ENCODE measurements around the gene LUC7L3.
"Not testable (repeated sequence)": the region's sequence is repeated elsewhere in the genome, so short reads cannot be mapped to it uniquely, and the experiment has no call there.

Gene LUC7L3

GRCh38 chr17:50785946-50786570 is 66.7 kb downstream of the LUC7L3 start:
- no peak for DNase-seq (ENCODE audit: low spot score)

GRCh38 chr17:50787106-50787505 is 67.7 kb downstream of the LUC7L3 start:
- no peak for DNase-seq (ENCODE audit: low spot score)

GRCh38 chr17:50790618-50791017 is 71.2 kb downstream of the LUC7L3 start:
- no peak for DNase-seq (ENCODE audit: low spot score)

- no peak for DNase-seq (ENCODE audit: low spot score)
Measured at GRCh38 chr17:50792132-50792531, 72.7 kb downstream of the LUC7L3 start.

- no peak for DNase-seq (ENCODE audit: low spot score)
Measured at GRCh38 chr17:50793007-50793406, 73.6 kb downstream of the LUC7L3 start.

GRCh38 chr17:50794361-50794760 is 75.0 kb downstream of the LUC7L3 start:
- DNase-seq (ENCODE audit: low spot score): no peak

- no peak for DNase-seq (ENCODE audit: low spot score)
Measured at GRCh38 chr17:50797135-50797810, 77.9 kb downstream of the LUC7L3 start.

- no peak for DNase-seq (ENCODE audit: low spot score)
Measured at GRCh38 chr17:50798424-50799288, 79.3 kb downstream of the LUC7L3 start.

GRCh38 chr17:50799582-50799981 is 80.2 kb downstream of the LUC7L3 start:
- no peak for DNase-seq (ENCODE audit: low spot score)

GRCh38 chr17:50800196-50800700 is 80.8 kb downstream of the LUC7L3 start:
- no peak for DNase-seq (ENCODE audit: low spot score)

GRCh38 chr17:50802609-50803571 is 83.5 kb downstream of the LUC7L3 start:
- DNase-seq (ENCODE audit: low spot score): no peak

- DNase-seq (ENCODE audit: low spot score): no peak
Measured at GRCh38 chr17:50803676-50804075, 84.3 kb downstream of the LUC7L3 start.

- not testable (repeated sequence) for DNase-seq (ENCODE audit: low spot score)
Measured at GRCh38 chr17:50804749-50805475, 85.5 kb downstream of the LUC7L3 start.

- no peak for DNase-seq (ENCODE audit: low spot score)
Measured at GRCh38 chr17:50805486-50805885, 86.1 kb downstream of the LUC7L3 start.
